H9 (cell line): ENCODE data around the gene EIF3A. TPM values are rescaled to one million over a fixed set of nuclear protein-coding genes. Genes with fewer than 3 reads are reported as not detected.

ENCODE experiments used
- DNase-seq: peaks from one replicate; pipeline ENCODE4 v3.0.0-alpha.2; 2017
- H2AFZ ChIP-seq: one replicate; pipeline ENCODE4 v1.6.1; 2013; ENCODE audit warnings: mild to moderate bottlenecking, low read length, control low read depth, moderate library complexity
- H2AK5ac ChIP-seq: 2 replicates; pipeline ENCODE4 v1.6.1; 2013; ENCODE audit warnings: low read length, control low read depth, mixed read lengths; ENCODE audit not compliant: insufficient read length
- H2BK120ac ChIP-seq: one replicate; pipeline ENCODE4 v1.6.1; 2013; ENCODE audit warnings: low read depth, mild to moderate bottlenecking, low read length, control low read depth, inconsistent platforms; ENCODE audit not compliant: poor library complexity, severe bottlenecking
- H2BK12ac ChIP-seq: 2 replicates; pipeline ENCODE4 v1.6.1; 2013; ENCODE audit warnings: low read length, control low read depth, mixed read lengths, low read depth; ENCODE audit not compliant: insufficient read length
- H2BK15ac ChIP-seq: 2 replicates; pipeline ENCODE4 v1.6.1; 2013; ENCODE audit warnings: low read depth, low read length, control low read depth
- H2BK20ac ChIP-seq: one replicate; pipeline ENCODE4 v1.6.1; 2013; ENCODE audit warnings: low read depth, mild to moderate bottlenecking, low read length, control low read depth, inconsistent platforms; ENCODE audit not compliant: poor library complexity, severe bottlenecking
- H2BK5ac ChIP-seq: 2 replicates; pipeline ENCODE4 v1.6.1; 2013; ENCODE audit warnings: low read length, control low read depth, mixed read lengths; ENCODE audit not compliant: insufficient read length
- H3K14ac ChIP-seq: 2 replicates; pipeline ENCODE4 v1.6.1; 2013; ENCODE audit warnings: low read length, control low read depth; ENCODE audit not compliant: insufficient read depth
- H3K18ac ChIP-seq: 2 replicates; pipeline ENCODE4 v1.6.1; 2013; ENCODE audit warnings: low read depth, mild to moderate bottlenecking, mixed read lengths, low read length, control low read depth; ENCODE audit not compliant: insufficient read length
- H3K23ac ChIP-seq: 2 replicates; pipeline ENCODE4 v1.6.1; 2013; ENCODE audit warnings: low read length, control low read depth, mixed read lengths, low read depth; ENCODE audit not compliant: insufficient read length
- H3K23me2 ChIP-seq: 2 replicates; pipeline ENCODE4 v1.6.1; 2013; ENCODE audit warnings: low read depth, mild to moderate bottlenecking, mixed read lengths, low read length, control low read depth; ENCODE audit not compliant: insufficient read length, poor library complexity, severe bottlenecking
- H3K27ac ChIP-seq: 2 replicates; pipeline ENCODE4 v1.5.1; 2013; ENCODE audit warnings: low read length, control low read depth, mixed read lengths, low read depth; ENCODE audit not compliant: insufficient read length
- H3K27me3 ChIP-seq: 2 replicates; pipeline ENCODE4 v1.6.1; 2013; ENCODE audit warnings: low read length, control low read depth, inconsistent platforms; ENCODE audit not compliant: insufficient read depth
- H3K4ac ChIP-seq: 2 replicates; pipeline ENCODE4 v1.6.1; 2013; ENCODE audit warnings: low read depth, mild to moderate bottlenecking, control low read depth, inconsistent platforms, low read length, moderate library complexity
- H3K4me1 ChIP-seq: 2 replicates; pipeline ENCODE4 v1.6.1; 2013; ENCODE audit warnings: low read length, control low read depth, inconsistent platforms; ENCODE audit not compliant: insufficient read depth
- H3K4me2 ChIP-seq: 2 replicates; pipeline ENCODE4 v1.6.1; 2013; ENCODE audit warnings: low read length, control low read depth, mixed read lengths; ENCODE audit not compliant: insufficient read length, insufficient read depth
- H3K56ac ChIP-seq: 2 replicates; pipeline ENCODE4 v1.6.1; 2013; ENCODE audit warnings: low read depth, mild to moderate bottlenecking, mixed read lengths, low read length, control low read depth; ENCODE audit not compliant: insufficient read length
- H3K79me1 ChIP-seq: 2 replicates; pipeline ENCODE4 v1.6.1; 2013; ENCODE audit warnings: low read depth, mild to moderate bottlenecking, moderate library complexity, low read length, control low read depth, inconsistent platforms; ENCODE audit not compliant: insufficient read depth, poor library complexity, severe bottlenecking
- H3K79me2 ChIP-seq: 2 replicates; pipeline ENCODE4 v1.6.1; 2013; ENCODE audit warnings: low read length, control low read depth, inconsistent platforms; ENCODE audit not compliant: insufficient read depth
- H3K9ac ChIP-seq: 2 replicates; pipeline ENCODE4 v1.6.1; 2013; ENCODE audit warnings: low read length, control low read depth, mixed read lengths; ENCODE audit not compliant: insufficient read length; ENCODE audit errors: extremely low read depth
- H3K9me3 ChIP-seq: one replicate; pipeline ENCODE4 v1.6.1; 2013; ENCODE audit warnings: low read depth, low read length, inconsistent platforms; ENCODE audit not compliant: control insufficient read depth
- H3T11ph ChIP-seq: one replicate; pipeline ENCODE4 v1.6.1; 2013; ENCODE audit warnings: mild to moderate bottlenecking, low read length, control low read depth, inconsistent platforms
- H4K20me1 ChIP-seq: one replicate; pipeline ENCODE4 v1.6.1; 2013; ENCODE audit not compliant: control insufficient read depth, insufficient read length, insufficient read depth
- H4K5ac ChIP-seq: 2 replicates; pipeline ENCODE4 v1.6.1; 2013; ENCODE audit warnings: low read depth, mild to moderate bottlenecking, mixed read lengths, low read length, control low read depth; ENCODE audit not compliant: insufficient read length
- H4K8ac ChIP-seq: replicated peaks from 2 replicates; pipeline ENCODE4 v1.6.1; 2013; ENCODE audit warnings: low read length, control low read depth, mixed read lengths, low read depth; ENCODE audit not compliant: insufficient read length
- H4K91ac ChIP-seq: 2 replicates; pipeline ENCODE4 v1.6.1; 2013; ENCODE audit warnings: low read depth, mild to moderate bottlenecking, moderate library complexity, mixed read lengths, low read length, control low read depth; ENCODE audit not compliant: insufficient read length
- H3K27ac Mint-ChIP-seq, 3 experiments: 2 replicates in 2 of 3; 3 replicates in 1 of 3; pipeline ENCODE4 v1.8.0; 2020 to 2021; ENCODE audit warnings: mixed read lengths in 3 of 3, mild to moderate bottlenecking in 1 of 3, moderate library complexity in 1 of 3
- H3K27me3 Mint-ChIP-seq: 2 replicates; pipeline ENCODE4 v1.8.0; 2021; ENCODE audit warnings: low read depth, mild to moderate bottlenecking, moderate library complexity, mixed read lengths
- H3K36me3 Mint-ChIP-seq, 3 experiments: 2 replicates in 2 of 3; 3 replicates in 1 of 3; pipeline ENCODE4 v1.8.0; 2020 to 2021; ENCODE audit warnings: low read depth in 3 of 3, mixed read lengths in 3 of 3; ENCODE audit not compliant: insufficient read depth in 1 of 3
- H3K4me1 Mint-ChIP-seq, 2 experiments: 2 replicates each; pipeline ENCODE4 v1.8.0; 2020; ENCODE audit warnings: mixed read lengths in 2 of 2
- H3K4me3 Mint-ChIP-seq, 2 experiments: 2 replicates in 1 of 2; 3 replicates in 1 of 2; pipeline ENCODE4 v1.8.0; 2020 to 2021; ENCODE audit warnings: mild to moderate bottlenecking in 2 of 2, mixed read lengths in 2 of 2, moderate library complexity in 1 of 2
- H3K9me3 Mint-ChIP-seq, 2 experiments: 2 replicates in 1 of 2; 3 replicates in 1 of 2; pipeline ENCODE4 v1.8.0; 2020; ENCODE audit warnings: mild to moderate bottlenecking in 2 of 2, mixed read lengths in 2 of 2, moderate library complexity in 1 of 2
- CTCF ChIP-seq: fragments of 200-600 bp; sonication (generic); conservative IDR thresholded peaks from 3 replicates; pipeline ENCODE4 v1.8.0; 2021; ENCODE audit warnings: antibody characterized with exemption, mild to moderate bottlenecking
- WGBS: extraction: QIAGEN DNeasy Blood & Tissue Kit; methylation state at CpG from one replicate; pipeline ENCODE4 v1.1.7; 2013; ENCODE audit warnings: missing lambda C conversion rate, low lambda C conversion rate, mixed read lengths; ENCODE audit not compliant: insufficient read length; ENCODE audit errors: extremely low coverage; 5-methylcytosine and 5-hydroxymethylcytosine counted together
- total RNA-seq: library from RNA; stranded (reverse); gene quantifications from 2 replicates; pipeline ENCODE4 v1.2.1, GENCODE V29; 2021

Gene EIF3A
- total RNA-seq, 1 experiment from 2014 or later: 206 TPM

DNA sequence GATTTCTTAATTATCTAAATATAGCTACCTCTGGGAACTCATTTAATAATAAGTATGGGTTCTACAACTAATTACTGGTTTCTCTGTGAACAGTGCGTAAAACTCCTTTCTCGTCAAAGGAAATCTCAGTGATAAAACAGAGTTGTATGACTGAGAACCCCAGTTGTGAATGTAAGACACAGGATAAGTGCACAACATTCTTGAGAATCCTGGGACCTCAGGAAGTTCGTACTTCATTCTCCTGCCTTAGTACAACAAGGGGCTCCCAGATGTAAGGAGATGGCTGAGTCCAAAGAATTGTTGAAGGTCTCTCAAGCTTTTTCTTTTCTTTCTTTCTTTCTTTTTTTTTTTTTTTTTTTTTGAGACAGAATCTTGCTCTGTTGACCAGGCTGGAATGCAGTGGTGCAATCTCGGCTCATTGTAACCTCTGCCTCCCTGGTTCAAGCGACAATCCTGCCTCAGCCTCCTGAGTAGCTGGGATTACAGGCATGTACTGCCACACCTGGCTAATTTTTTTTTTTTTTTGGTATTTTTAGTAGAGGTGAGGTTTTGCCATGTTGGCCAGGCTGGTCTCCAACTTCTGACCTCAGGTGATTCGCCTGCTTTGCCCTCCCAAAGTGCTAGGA lies 35.8 kb upstream of the EIF3A start:
- Histone ChIP-seq H3K18ac (no peak overlapping the region), H3T11ph (no peak overlapping the region), H2BK12ac (no peak overlapping the region), H3K4ac (no peak overlapping the region), H3K27me3 (no peaks in the 10 kb centered on the region), H3K23me2 (no peaks in the 10 kb centered on the region), H3K79me1 (no peaks in the 10 kb centered on the region), H3K56ac (no peak overlapping the region), H2AFZ (no peak overlapping the region), H3K23ac (no peak overlapping the region), H2AK5ac (no peak overlapping the region), H2BK20ac (no peak overlapping the region), H2BK5ac (no peak overlapping the region), H4K91ac (no peak overlapping the region), H4K8ac (no peak overlapping the region), H3K79me2 (no peaks in the 10 kb centered on the region), H4K5ac (no peak overlapping the region), H4K20me1 (no peaks in the 10 kb centered on the region), H2BK15ac (no peak overlapping the region), H3K9me3 (no peaks in the 10 kb centered on the region), H3K14ac (no peak overlapping the region), H3K4me2 (no peak overlapping the region), H3K9ac (no peak overlapping the region), H2BK120ac (no peak overlapping the region), H3K4me1 (no peaks in the 10 kb centered on the region), H3K27ac (no peak overlapping the region)
- no peak for DNase-seq
- Mint-ChIP-seq H3K27ac (no peak overlapping the region), H3K36me3 (peaks cover 32 to 79% (median 76%) of the 10 kb centered on the region in 3 experiments), H3K4me1 (no peaks in the 10 kb centered on the region), H3K9me3 (no peaks in the 10 kb centered on the region), H3K4me3 (no peak overlapping the region), H3K27me3 (no peaks in the 10 kb centered on the region)
- WGBS: no CpG with 5 or more reads among the region's 6 CpGs
- no peak for TF ChIP-seq CTCF
